AG09309 (cell line): ENCODE data around the gene ADGRA3.
"Not testable (repeated sequence)": the region's sequence is repeated elsewhere in the genome, so short reads cannot be mapped to it uniquely, and the experiment has no call there.

Experiments used
- DNase-seq: peaks from one replicate; pipeline ENCODE4 v3.0.0-alpha.2; 2010; ENCODE audit warnings: low read depth
- H3K4me3 ChIP-seq: 2 replicates; pipeline ENCODE4 v1.5.1; 2011; ENCODE audit warnings: mild to moderate bottlenecking, low read depth, low read length, moderate library complexity; ENCODE audit not compliant: control insufficient read depth
- TF ChIP-seq, protein P1 (sequence below): IDR thresholded peaks from 2 replicates; pipeline ENCODE4 v1.5.1; 2011; ENCODE audit warnings: mild to moderate bottlenecking, low read depth, low read length, inconsistent platforms; ENCODE audit not compliant: insufficient read depth, control insufficient read depth; ENCODE audit errors: missing control alignments

Gene ADGRA3

DNA sequence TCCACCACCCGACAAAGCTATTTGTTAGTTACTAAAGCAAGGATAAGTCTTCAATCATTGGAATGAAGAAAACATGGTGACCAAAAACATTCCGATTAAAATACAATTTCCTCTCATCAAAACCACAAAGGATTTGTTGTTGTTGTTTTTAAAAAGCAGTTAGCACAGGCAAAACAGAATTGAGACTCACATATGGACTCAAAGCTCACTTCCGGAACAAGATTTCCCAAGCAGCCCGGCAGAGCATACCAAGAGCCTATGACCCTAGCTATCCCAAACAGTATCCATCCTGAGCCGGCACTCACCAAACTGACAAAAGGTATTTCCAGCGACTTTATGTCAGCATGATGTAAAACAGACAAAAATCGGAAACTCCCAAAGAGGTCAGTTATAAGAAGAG lies 39.9 kb downstream of the ADGRA3 start:
- TF ChIP-seq, protein P1, sequence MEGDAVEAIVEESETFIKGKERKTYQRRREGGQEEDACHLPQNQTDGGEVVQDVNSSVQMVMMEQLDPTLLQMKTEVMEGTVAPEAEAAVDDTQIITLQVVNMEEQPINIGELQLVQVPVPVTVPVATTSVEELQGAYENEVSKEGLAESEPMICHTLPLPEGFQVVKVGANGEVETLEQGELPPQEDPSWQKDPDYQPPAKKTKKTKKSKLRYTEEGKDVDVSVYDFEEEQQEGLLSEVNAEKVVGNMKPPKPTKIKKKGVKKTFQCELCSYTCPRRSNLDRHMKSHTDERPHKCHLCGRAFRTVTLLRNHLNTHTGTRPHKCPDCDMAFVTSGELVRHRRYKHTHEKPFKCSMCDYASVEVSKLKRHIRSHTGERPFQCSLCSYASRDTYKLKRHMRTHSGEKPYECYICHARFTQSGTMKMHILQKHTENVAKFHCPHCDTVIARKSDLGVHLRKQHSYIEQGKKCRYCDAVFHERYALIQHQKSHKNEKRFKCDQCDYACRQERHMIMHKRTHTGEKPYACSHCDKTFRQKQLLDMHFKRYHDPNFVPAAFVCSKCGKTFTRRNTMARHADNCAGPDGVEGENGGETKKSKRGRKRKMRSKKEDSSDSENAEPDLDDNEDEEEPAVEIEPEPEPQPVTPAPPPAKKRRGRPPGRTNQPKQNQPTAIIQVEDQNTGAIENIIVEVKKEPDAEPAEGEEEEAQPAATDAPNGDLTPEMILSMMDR = no peak
- no peak for DNase-seq
- H3K4me3 ChIP-seq = no peak overlapping the region

DNA sequence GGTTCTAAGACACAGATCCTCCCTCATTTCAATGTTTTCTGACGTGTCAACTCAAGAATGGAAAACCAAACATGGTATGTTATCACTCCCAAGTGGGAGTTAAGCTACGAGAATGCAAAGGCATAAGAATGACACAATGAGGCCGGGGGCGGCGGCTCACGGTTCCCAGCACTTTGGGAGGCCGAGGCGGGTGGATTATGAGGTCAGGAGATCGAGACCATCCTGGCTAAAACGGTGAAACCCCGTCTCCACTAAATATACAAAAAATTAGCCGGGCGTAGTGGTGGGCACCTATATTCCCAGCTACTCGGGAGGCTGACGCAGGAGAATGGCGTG lies 40.6 kb downstream of the ADGRA3 start:
- not testable (repeated sequence) for DNase-seq, H3K4me3 ChIP-seq

DNA sequence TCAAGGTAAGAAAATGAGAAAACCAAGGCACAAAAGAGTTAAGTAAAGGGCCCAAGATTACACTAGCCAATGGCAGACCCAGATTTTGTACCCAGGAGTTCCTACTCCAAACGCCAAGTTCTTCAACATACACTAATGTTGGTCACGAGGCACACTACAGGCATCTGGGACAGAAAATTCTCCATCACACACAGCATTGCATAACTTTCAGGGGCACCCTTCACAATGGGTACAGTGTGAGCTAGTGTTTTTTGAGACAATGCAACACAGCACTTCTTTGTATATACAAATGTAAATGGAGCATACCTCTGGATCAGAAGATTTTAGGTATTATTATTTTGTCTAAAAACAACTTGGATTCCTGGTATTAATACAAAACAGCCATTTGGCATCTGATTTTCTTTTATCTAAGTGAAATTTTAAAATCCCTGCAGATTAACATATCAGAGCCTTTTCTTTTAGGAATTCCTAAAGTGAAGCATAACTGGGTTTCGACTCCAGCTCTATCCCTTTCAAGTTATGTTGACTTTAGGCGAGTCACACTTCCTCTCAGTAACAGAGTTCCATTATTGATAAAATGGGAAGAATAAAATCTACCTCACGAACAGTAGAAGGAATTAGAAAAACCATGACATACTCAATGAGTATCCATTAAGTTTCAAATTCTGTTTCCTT lies 41.1 kb downstream of the ADGRA3 start:
- H3K4me3 ChIP-seq = no peak overlapping the region
- DNase-seq = no peak
- TF ChIP-seq, protein P1 = no peak

DNA sequence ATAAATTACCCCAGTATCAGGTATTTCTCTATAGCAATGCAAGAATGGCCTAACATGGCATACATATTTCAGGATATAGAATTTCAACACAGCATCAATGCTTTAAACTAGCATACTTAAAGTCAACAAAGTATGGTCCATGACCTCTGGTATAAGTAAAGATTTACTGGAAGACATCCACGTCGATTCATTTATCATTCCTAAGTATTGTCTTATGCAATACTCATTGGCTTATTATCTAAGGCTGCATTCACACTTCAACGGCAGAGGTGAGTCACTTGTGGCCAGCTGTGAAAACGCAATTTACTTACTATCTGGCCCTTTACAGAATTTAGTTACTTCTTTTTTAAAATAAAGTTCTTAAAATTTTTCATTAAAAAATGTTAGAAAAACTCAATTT lies 42.6 kb downstream of the ADGRA3 start:
- peak; percentile 21 for DNase-seq
- TF ChIP-seq, protein P1 = no peak
- H3K4me3 ChIP-seq = no peak overlapping the region

DNA sequence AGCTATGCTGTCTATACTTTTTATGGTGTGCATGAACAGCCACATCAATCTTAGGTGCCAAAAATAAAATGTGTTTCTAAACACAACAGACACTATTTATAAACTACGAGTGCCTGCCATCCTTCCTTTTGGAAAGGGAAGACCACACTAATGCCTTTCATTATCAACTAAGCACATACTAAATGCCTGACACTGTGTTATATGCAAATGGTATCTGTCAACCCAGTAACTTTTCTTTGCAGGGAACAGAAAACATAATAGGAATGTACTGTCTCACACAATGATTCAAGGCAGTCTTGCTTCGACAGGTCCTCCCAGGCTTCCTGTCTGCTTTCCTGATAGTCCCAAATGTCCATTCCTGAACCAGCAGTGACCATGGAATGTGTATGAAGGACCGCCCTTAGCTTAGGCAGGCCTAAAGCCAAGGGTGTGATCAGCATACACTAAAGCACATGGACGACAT lies 43.8 kb downstream of the ADGRA3 start:
- no peak for DNase-seq
- no peak overlapping the region for H3K4me3 ChIP-seq
- TF ChIP-seq, protein P1 = no peak

DNA sequence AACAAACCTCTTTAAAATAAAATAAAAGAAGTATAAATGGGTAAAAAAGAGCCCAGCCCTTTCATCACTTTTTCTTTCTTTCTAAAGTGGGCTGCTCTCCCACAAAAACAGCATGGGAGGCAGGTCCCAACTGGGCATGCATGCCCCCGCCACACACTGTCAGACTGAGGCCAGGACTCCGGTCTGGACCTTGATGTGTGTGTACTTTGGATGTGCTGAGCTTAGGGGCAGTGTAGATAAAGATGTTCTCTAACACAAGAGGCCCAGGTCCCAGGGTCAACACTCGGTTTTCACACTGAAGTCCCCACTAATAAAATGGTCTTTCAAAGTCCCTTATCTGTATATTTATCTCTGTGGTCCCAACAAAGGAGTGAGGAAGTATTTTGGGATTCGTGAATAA lies 44.4 kb downstream of the ADGRA3 start:
- TF ChIP-seq, protein P1 = no peak
- no peak overlapping the region for H3K4me3 ChIP-seq
- DNase-seq = no peak

DNA sequence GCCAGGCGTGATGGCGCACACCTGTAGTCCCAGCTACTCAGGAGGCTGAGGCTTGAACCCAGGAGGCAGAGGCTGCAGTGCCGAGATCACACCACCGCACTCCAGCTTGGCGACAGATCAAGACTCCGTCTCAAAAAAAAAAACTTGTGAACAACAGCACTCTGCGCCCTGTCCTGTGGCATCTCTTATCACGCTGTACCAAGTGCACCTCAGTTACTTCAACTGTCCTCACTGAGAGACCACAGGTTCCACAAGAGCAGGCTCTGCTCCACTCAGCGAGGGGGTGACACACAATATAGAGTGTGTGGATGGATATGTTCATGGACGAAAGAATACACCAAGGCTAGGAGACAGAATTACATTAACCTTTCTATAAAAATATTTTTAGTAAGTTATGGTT lies 49.3 kb downstream of the ADGRA3 start:
- DNase-seq = no peak
- TF ChIP-seq, protein P1 = no peak
- H3K4me3 ChIP-seq = no peak overlapping the region
